Activated CD4-positive, alpha-beta T cell treated with anti-CD3 and anti-CD28 coated beads for 1 hour (primary cell): ENCODE data around the gene HRK.

ENCODE experiments used
- DNase-seq: peaks from one replicate; pipeline ENCODE4 v3.0.0-alpha.2; 2020

HRK gene

GRCh38 chr12:116897476-116897875, 16.2 kb upstream of the HRK start:
- no peak for DNase-seq

- DNase-seq: no peak
Observed at GRCh38 chr12:116896411-116896924, 15.2 kb upstream of the HRK start.

- DNase-seq: no peak
Observed at GRCh38 chr12:116894913-116895312, 13.7 kb upstream of the HRK start.

GRCh38 chr12:116892349-116893140, 11.3 kb upstream of the HRK start:
- no peak for DNase-seq

GRCh38 chr12:116891019-116891418, 9.8 kb upstream of the HRK start:
- no peak for DNase-seq

GRCh38 chr12:116890330-116890729, 9.1 kb upstream of the HRK start:
- no peak for DNase-seq

GRCh38 chr12:116887897-116888296, 6.7 kb upstream of the HRK start:
- DNase-seq: no peak

GRCh38 chr12:116887244-116887643, 6.0 kb upstream of the HRK start:
- no peak for DNase-seq

GRCh38 chr12:116885491-116885890, 4.2 kb upstream of the HRK start:
- no peak for DNase-seq

GRCh38 chr12:116884871-116885270, 3.6 kb upstream of the HRK start:
- no peak for DNase-seq

- no peak for DNase-seq
Observed at GRCh38 chr12:116882742-116883141, 1.5 kb upstream of the HRK start.

GRCh38 chr12:116881877-116882507, 751 bp upstream of the HRK start:
- DNase-seq: no peak

- no peak for DNase-seq
Observed at GRCh38 chr12:116880817-116881324, 370 bp downstream of the HRK start.

GRCh38 chr12:116880213-116880816, 926 bp downstream of the HRK start:
- no peak for DNase-seq

- no peak for DNase-seq
Observed at GRCh38 chr12:116879509-116880212, 1.6 kb downstream of the HRK start.

- DNase-seq: no peak
Observed at GRCh38 chr12:116878567-116879508, 2.4 kb downstream of the HRK start.

GRCh38 chr12:116876151-116876869, 4.9 kb downstream of the HRK start:
- DNase-seq: no peak

GRCh38 chr12:116874324-116874995, 6.8 kb downstream of the HRK start:
- DNase-seq: no peak

- no peak for DNase-seq
Observed at GRCh38 chr12:116870306-116870705, 10.9 kb downstream of the HRK start.

- DNase-seq: no peak
Observed at GRCh38 chr12:116867523-116867922, 13.7 kb downstream of the HRK start.
